Muscle of back (tissue), 11 donors: ENCODE results near the gene ADAMTSL4. TPM values are rescaled to one million over a fixed set of nuclear protein-coding genes. Genes with fewer than 3 reads are reported as not detected.
A peak's percentile ranks its signal among the peaks of the same experiment; 100 is the strongest.

Experiments
- DNase-seq, 3 donors: peaks; one replicate each; pipeline versions ENCODE4 v3.0.0 to v3.0.0-alpha.2; 2013
- polyA plus RNA-seq, 10 donors: library from polyadenylated mRNA; unstranded; fragments of 120-200 nt; gene quantifications; one replicate each; pipeline ENCODE4 v1.2.1, GENCODE V29; 2013; ENCODE audit not compliant: insufficient read length in 10 of 10

Gene ADAMTSL4
- polyA plus RNA-seq, 10 donors = 39.3 to 80.5 (median 52.3) TPM

- no peak for DNase-seq
Measured at GRCh38 chr1:150553392-150554085, 4.3 kb downstream of the ADAMTSL4 start.

- DNase-seq = no peak
Measured at GRCh38 chr1:150554086-150554452, 4.9 kb downstream of the ADAMTSL4 start.

DNA sequence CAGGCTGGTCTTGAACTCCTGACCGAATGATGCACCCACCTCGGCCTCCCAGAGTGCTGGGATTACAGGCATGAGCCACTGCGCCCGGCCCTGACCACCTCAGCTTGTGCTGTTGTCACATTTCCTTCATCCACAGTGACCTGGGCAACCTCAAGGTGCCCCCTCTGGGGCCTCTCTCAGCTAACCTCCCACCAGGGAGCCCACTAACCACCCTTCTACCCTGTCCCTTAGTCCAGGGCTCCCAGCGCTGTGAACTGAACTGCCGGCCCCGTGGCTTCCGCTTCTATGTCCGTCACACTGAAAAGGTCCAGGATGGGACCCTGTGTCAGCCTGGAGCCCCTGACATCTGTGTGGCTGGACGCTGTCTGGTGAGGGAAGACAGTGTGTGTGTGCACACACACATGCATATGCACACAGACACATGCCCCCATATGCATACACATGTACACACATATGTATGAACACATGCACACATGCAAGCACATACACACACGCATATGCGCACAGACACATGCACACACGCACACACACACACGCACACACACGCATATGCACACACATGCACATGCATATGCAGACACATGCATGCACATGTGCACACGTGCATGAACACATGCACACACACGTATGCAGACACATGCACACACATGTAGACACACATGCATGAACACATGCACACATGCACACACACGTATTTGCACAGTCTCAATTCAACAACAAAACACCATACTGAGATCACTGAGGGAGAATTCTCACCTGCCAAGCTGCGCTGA lies 6.2 kb downstream of the ADAMTSL4 start:
- DNase-seq = no peak

DNA sequence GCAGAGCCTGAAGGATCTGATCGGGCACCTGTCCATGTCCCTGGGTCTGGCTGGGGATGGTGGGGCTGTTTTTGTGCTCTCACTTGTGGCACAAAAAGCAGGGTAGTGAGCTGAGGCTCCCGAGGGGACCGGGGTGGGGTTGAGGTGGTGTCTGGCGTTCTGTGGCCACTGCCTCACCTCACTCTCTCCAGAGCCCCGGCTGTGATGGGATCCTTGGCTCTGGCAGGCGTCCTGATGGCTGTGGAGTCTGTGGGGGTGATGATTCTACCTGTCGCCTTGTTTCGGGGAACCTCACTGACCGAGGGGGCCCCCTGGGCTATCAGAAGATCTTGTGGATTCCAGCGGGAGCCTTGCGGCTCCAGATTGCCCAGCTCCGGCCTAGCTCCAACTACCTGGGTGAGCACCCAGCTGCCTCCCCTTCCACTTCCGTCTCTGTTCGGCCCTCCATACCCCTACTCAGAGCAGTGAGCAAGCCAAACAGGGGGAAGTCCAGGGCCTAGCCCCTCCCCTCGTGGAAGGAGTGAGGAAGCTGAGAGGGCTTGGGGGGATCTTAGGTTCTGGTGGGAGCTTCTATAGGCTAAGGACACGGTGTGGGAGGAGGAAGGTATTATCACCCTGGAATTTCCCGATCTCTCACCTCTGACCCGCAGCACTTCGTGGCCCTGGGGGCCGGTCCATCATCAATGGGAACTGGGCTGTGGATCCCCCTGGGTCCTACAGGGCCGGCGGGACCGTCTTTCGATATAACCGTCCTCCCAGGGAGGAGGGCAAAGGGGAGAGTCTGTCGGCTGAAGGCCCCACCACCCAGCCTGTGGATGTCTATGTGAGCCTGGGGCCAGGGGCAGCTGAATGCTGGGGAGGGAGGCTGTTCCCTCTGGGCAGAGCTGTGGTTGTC lies 7.0 kb downstream of the ADAMTSL4 start:
- no peak for DNase-seq

DNA sequence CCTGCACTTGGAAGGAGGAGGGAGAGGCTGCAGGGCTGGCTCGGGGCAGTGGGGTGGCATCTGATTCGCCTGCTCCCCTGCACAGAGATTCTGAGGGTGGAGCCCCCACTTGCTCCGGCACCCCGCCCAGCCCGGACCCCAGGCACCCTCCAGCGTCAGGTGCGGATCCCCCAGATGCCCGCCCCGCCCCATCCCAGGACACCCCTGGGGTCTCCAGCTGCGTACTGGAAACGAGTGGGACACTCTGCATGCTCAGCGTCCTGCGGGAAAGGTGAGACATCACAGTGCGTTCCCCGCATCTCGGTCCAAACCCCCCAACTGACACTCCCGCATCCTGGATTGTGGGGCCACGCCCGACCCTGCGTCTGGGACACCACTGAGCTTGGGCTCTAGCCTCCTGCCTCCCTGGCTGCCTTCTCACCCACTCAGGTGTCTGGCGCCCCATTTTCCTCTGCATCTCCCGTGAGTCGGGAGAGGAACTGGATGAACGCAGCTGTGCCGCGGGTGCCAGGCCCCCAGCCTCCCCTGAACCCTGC lies 7.9 kb downstream of the ADAMTSL4 start:
- no peak for DNase-seq

DNA sequence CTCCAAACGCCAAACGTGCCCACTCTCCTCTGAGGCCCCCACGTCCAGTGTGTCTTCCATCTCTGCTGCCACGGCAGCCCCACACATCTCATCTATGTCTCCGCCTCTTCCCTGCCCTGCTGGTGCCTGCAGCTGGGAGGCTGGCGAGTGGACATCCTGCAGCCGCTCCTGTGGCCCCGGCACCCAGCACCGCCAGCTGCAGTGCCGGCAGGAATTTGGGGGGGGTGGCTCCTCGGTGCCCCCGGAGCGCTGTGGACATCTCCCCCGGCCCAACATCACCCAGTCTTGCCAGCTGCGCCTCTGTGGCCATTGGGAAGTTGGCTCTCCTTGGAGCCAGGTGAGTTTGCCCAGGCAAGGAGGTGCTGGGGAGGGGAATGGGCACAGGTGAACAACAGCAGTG lies 8.6 kb downstream of the ADAMTSL4 start:
- no peak for DNase-seq

GRCh38 chr1:150558303-150558704 lies 9.1 kb downstream of the ADAMTSL4 start:
- no peak for DNase-seq

DNA sequence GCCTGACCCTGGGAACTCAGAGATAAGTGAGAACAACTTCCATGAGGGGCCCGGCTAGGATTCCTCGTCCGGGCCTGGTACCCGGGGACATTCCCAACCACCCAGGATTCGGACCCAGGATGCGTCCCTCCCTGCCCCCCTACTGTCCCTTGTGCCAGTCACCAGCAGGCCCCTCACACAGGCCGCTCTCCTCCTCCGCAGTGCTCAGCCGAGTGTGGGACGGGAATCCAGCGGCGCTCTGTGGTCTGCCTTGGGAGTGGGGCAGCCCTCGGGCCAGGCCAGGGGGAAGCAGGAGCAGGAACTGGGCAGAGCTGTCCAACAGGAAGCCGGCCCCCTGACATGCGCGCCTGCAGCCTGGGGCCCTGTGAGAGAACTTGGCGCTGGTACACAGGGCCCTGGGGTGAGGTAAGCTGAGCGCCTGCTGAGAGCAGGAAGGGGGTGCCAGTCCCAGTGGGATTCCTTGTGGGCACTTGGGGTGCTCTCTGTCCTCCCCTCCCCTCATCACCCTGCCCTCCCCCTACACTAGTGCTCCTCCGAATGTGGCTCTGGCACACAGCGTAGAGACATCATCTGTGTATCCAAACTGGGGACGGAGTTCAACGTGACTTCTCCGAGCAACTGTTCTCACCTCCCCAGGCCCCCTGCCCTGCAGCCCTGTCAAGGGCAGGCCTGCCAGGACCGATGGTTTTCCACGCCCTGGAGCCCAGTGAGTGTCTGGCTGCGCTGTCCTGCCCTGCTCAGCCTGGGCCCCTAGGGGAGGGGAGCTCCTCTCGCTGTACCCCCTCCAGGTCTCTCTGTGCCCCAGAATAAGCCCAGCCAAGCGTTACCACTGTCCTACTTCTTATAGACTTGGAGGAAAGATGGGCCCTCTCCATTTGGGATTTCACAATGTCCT lies 9.8 kb downstream of the ADAMTSL4 start:
- peak in 1 of 3 donors; percentile 49 for DNase-seq

DNA sequence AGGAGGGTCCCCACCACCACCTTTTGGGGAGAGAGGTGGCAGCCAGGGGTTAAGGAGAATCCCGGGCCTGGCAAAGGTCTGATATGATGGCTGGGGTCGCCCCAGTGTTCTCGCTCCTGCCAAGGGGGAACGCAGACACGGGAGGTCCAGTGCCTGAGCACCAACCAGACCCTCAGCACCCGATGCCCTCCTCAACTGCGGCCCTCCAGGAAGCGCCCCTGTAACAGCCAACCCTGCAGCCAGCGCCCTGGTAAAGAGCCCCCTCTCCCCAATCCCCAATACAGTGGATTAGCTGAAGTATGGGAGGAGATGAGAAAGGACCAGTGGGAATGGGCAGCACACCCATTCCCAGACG lies 10.4 kb downstream of the ADAMTSL4 start:
- DNase-seq = no peak

GRCh38 chr1:150560011-150560438 lies 10.8 kb downstream of the ADAMTSL4 start:
- peak in 1 of 3 donors; percentile 81 for DNase-seq

DNA sequence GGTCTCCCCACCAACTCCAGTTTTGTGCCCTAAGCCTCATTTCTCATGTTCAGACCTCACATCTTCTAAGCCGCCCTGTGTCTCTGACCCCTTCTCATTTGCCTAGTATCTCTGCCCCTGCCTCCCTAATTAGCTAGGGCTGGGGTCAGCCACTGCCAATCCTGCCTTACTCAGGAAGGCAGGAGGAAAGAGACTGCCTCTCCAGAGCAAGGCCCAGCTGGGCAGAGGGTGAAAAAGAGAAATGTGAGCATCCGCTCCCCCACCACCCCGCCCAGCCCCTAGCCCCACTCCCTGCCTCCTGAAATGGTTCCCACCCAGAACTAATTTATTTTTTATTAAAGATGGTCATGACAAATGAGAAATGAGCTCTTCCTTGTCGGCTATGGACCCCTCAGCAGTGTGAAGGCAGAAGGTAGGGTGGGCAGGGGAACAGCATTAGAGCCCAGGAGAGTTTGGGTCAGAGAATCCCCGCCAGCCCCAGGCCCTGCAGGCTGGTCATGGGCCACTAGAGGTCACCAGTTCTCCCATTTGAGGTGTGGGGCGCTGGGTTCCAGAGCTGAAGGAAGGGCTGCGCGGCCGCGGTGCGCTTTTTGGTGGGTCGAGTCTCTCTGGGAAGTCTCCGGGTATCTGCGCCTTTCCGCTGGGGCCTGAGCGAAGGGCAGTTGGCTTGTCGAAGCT lies 11.5 kb downstream of the ADAMTSL4 start:
- DNase-seq = peak in 1 of 3 donors; percentile 51

GRCh38 chr1:150561254-150561973 lies 12.2 kb downstream of the ADAMTSL4 start:
- peak; percentile 98 to 99 (median 98) for DNase-seq

DNA sequence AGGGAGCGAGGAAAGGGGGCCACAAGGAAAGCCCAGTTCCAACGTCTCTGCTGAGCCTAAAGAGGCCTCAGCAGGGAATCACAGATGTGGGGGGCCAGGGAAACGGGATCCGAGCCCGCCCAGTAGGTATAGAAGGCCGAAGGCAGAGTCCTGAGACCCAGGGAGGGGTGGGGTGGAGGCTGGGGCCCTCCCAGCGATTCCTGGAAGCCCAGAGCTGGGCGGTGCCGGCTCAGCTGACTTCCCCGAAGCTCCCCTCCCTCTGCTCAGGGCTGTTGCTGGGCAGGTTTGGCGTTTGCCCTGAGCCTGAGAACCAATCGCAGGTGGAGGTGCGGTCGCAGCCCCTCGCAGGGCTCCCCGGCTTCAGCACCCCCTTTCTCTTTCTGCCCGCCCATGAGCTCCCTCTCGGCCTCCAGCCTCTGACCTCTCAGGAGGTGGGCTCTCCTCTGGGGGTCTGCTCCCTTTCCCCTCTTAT lies 12.8 kb downstream of the ADAMTSL4 start:
- DNase-seq = peak; percentile 93 to 98 (median 96)

- DNase-seq = peak in 1 of 3 donors; percentile 59
Measured at GRCh38 chr1:150562446-150563339, 13.5 kb downstream of the ADAMTSL4 start.

DNA sequence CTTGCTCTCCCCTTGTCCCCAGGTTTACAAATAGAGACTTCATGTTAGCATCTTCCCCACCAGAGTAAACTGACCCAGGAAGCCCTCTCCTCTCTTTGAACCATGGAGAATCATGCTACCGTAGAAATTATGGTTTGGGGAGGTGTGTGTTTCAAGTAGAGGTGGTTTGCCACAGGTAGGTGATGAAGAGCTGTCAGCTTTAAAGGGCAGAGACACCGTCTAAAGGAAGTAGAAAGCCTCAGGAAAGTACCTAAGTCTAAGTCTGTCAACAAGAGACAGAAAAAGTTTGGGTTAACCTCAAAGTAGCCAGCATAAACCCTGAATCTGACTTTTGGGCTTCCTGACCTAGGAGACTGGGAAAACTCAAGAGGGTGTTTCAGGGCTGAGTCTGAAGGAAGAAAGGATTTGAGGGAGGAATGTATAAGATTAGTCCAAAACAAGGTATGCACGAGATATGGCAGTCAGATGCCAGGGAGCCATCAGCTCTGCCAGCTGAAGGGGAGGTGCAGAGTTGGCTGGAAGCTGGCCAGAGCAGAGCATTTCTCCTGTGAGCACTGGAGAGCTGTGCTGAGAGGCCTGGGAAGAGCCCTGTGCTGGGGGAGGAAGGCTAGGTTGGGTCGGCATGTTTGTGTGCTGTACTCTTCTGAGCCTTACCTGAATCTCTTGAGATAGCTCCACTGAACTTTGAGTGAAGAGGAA lies 14.3 kb downstream of the ADAMTSL4 start:
- DNase-seq = peak in 1 of 3 donors; percentile 55

GRCh38 chr1:150564051-150564991 lies 15.1 kb downstream of the ADAMTSL4 start:
- DNase-seq = peak in 1 of 3 donors; percentile 12
